Measurements from ENCODE around the gene MYCN.
"Not testable (repeated sequence)": the region's sequence is repeated elsewhere in the genome, so short reads cannot be mapped to it uniquely, and the experiment has no call there.

The MYCN gene

DNA sequence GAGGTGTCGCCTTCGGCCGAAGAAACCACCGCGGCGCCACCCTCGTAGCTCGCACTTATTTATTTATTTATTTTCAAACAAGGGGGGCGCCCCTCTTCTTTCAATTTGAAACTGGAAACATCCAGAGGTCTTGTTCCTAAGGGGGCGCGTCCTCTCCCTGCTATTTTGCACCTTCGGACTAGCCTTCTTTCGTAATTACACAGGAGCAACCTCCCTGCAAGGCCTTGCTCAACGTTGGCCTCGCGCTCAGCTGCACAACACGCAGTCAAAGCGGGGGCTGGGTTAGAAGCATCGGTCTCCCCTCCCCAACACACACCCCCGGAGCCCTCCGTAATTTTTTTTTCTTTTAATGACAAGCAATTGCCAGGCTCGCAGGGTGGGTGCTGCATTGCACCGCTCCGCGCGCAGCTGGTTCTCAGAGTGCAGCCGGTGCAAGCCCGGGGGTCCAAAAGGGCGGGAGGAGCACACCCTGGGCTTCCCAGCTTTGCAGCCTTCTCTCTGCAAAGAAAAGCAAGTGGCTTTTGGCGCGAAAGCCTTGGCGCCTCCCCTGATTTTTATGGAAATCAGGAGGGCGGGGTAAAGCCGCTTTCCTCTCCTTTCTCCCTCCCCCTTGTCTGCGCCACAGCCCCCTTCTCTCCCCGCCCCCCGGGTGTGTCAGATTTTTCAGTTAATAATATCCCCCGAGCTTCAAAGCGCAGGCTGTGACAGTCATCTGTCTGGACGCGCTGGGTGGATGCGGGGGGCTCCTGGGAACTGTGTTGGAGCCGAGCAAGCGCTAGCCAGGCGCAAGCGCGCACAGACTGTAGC lies at the start of gene MYCN:
MYCN (plus strand) TSS at position 697 of the 807 bp plus-strand sequence. CDS start 1,515 bp downstream, outside the sequence.
- DNase-seq = no peak

- DNase-seq = no peak
Observed at GRCh38 chr2:15890936-15891905, 49.1 kb upstream of the MYCN start.

DNA sequence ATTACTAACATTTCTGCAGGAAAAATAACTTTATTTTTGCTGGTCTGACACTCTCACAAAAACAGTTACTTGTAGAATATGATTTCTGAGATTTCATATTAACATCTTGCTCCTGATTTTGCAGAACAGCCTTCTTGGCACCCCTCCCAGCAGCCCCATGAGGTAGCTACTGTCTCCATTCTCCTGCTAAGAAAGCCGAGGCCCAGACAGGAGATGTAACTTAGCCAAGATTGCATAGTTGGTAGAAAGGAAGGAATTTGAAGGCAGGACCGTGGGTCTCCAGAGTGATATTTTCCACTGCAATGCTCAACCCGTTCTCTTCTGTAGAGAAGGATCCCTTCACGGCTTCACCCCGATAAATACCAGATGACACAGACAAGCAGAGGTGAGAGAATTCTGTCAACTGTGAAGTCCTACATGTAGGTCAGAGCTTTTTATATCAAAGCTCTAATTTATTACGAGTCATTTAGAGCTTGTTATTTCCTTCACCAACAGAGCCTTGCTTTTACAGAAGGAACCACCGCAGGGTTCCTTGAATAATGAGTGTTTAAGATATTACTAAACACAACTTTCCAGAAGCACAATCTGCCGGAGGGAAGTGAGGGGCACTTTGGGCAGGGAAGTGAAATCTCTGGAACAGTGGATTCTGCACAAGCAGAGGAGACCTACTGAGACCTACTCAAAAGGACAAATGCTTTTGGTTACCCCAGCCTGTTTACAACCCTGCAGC lies 48.0 kb upstream of the MYCN start:
- no peak for DNase-seq

- no peak for DNase-seq
Observed at GRCh38 chr2:15893085-15893484, 47.3 kb upstream of the MYCN start.

DNA sequence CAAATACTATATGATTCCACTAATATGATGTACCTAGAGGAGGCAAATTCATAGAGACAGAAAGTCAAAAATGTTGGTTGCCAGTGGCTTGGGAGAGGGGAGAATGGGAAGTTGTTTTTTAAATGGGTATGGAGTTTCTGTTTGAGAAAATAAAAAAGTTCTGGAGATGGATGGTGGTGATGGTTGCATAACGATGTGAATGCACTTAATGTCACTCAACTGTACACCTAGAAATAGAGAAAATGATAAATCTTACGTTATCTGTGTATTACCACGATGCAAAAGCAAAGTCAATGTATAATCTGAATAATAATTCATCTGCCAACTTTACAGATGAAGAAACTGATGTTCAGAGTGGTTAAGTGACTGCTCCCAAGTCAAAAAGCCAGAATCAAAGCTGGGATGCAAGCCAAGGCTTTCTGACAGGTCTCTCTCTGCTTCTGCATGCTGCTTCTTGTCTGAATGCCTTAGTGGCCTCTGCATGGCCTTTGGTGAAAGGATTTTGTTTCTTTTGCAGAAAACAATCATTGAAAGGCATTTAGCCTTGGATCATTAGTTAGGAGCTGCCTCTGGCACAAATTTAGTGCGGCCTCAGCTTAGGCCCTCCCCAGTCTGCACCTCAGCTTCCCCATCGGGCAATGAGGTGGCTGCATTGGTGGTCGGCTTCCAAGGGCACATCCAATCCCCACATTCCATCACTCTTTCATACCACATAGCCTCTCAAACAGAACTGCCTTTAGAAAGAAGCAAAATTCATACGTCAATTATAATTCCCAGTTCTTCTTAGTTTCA lies 46.5 kb upstream of the MYCN start:
- DNase-seq = no peak

DNA sequence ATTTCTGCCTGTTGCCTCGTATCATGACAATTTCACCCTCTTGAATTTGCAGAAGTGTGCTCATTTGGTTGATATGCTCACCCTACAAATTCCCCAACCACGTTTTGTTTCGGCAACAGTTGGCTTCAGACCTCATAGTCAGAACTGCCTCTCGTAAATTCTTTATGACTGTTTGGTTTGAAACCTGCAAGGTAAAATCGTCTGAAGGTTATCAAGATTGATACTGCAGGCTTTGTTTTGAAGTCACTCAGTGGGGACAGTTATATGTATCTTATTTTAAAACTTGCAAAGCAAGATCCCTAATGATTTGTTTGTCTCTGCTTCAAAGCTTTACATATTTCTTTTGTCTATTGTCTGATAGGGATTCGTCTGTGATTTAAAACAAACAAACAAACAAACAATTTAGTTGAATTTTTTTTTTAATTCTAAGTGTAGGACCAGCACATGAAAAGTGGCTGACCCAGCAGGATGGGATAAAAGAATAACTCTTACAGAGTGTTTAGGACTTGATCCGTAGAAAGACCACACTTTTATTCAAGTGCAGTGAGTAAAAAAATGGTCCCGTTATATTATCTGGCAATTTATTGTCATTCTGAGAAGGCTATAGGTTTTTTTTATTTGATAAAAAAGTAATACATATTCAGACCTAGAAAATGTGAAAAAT lies 45.7 kb upstream of the MYCN start:
- DNase-seq = no peak

- no peak for DNase-seq
Observed at GRCh38 chr2:15895615-15896469, 44.5 kb upstream of the MYCN start.

- no peak for DNase-seq
Observed at GRCh38 chr2:15896859-15897258, 43.5 kb upstream of the MYCN start.

GRCh38 chr2:15897431-15898098 lies 42.8 kb upstream of the MYCN start:
- DNase-seq = no peak

DNA sequence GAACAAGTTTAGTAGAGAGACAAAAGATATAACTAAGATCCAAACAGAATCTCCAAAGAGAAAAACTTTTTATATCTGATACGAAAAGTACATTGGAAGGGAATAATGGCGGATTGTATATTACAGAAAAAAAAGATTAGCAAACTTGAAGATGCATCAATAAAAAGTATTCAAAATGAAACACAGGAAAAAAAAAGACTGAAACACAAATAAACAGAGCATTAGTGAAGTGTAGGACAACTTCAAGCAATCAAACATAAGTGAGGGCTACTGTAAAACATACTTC lies 41.1 kb upstream of the MYCN start:
- DNase-seq = no peak

- no peak for DNase-seq
Observed at GRCh38 chr2:15899751-15900493, 40.4 kb upstream of the MYCN start.

DNA sequence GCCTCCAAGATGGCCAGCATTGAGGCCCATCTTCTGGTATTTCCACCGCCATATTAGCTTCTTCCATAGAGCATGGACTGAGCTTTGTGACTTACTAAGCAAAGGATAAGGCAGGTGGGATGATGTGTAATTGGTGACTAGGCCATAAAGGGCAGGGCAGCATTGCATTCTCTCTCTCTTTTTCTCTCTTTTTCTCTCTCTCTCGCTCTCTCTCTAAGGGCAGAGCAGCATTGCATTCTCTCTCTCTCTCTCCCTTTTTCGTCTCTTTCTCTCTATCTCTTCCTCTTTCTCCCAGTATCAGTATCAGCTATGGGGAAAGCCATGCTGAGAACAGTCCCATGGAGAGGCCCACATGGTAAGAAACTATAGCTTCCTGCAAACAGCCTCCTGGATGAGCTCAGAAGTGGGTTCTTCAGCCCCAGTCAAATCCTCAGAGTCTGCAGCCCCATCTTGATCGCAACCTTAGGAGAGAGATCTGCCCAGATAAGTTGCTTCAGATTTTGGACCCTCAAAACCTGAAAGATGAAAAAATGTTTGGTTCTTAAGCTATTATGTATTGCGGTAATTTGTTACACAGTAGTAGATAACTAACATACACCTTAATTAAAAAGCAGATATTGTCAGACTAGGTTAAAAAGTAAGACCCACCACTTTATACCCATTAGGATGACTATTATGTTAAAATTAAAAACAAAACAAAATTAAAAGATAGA lies 39.1 kb upstream of the MYCN start:
- no peak for DNase-seq

DNA sequence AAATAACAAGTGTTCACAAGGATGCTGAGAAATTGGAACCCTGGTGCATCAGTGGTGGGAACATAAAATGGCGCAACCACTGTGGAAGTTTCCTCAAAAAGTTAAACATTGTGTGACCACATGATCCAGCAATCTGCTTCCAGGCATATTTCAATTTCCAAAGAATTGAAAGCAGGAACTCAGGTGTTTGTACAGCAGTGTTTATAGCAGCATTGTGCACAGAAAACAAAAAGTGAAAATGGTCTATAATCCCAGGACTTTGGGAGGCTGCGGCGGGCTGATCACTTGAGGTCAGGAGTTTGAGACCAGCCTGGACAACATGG lies 38.6 kb upstream of the MYCN start:
- DNase-seq = no peak

- DNase-seq = not testable (repeated sequence)
Observed at GRCh38 chr2:15903910-15904309, 36.4 kb upstream of the MYCN start.

GRCh38 chr2:15905267-15905645 lies 35.1 kb upstream of the MYCN start:
- DNase-seq = no peak

DNA sequence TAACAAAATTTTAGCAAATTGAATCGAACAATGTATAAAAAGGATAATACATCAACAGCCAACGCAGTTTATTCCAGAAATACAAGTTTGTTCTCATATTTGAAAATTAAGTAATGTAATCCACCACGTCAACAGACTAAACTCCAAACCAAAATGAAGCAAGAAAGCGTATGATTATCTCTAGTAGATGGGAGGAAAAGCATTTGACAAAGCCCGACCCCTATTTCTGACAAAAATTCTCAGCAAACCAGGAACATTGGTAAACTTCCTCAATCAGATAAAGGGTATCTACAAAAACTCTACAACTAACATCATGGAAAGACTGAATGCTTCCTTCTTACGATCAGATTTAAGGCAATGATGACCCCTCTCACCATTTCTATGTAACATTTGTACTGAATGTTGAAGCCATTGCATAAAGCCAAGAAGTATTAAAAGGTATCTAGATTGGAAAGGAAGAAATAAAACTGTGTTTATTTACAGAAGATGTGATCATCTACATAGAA lies 34.3 kb upstream of the MYCN start:
- no peak for DNase-seq

DNA sequence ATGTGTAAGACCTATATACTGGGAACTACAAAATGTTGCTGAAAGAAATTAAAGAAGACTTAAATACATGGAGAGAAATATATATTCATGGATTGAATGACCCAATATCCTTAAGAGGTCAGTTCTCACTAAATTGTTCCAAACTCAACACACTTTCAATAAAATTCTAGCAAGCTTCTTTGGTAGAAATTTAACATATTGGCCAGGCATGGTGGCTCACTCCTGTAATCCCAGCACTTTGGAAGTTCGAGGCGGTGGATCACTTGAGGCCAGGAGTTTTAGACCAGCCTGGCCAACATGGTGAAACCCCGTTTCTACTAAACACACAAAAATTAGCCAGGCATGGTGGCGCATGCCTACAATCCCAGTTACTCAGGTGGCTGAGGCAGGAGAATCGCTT lies 33.6 kb upstream of the MYCN start:
- no peak for DNase-seq

DNA sequence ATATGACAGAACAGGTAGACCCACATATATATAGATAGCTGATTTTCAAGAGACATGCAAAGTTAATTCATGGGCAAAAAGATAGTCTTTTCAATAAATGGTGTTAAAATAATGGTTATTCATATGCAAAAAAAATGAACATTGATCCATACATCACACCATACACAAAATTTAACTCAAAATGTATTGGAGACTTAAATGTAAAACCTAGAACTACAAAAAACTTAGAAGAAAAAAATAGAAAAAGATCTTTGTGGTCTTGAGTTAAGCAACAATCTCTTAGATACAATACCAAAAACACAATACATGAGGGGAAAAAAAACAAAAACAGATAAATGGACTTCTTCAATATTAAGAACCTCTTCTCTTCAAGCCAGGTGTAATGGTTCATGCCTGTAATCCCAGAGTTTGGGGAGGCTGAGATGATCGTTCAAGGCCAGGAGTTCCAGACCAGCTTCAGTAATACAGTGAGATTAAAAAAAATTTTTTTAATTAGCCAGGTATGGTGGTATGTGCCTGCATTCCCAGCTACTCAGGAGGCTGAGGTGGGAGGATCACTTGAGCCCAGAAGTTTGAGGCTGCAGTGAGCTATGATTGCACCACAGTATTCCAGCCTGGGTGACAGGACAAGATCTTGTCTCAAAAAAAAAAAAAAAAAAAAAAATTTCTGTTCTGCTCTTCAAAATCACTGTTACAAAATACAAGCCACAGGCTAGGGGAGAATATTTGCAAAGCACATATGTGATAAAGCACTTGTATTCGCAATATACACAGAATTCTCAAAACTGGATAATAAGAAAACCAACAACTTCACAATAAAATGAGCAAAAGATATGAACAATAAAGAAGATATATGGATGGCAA lies 32.7 kb upstream of the MYCN start:
- DNase-seq = no peak

Measured in activated CD4-positive, alpha-beta T cell treated with anti-CD3 and anti-CD28 coated beads, Interleukin-2, amount 50 U/mL, for 4 hours (primary cell).